H1 (cell line): ENCODE measurements around the gene RO60. TPM values are rescaled to one million over a fixed set of nuclear protein-coding genes. Genes with fewer than 3 reads are reported as not detected.

Source experiments
- CTCF ChIA-PET: fragments of 300-600 bp; sonication (Branson Sonifier 250); formaldehyde crosslinking; loops from one replicate; lab custom pipeline; 2021; ENCODE audit not compliant: partially characterized antibody; lab: Charles Lee
- POLR2A ChIA-PET: fragments of 300-600 bp; sonication (Branson Sonifier 250); formaldehyde crosslinking; loops from one replicate; lab custom pipeline; 2021; ENCODE audit warnings: inconsistent platforms; ENCODE audit not compliant: partially characterized antibody; lab: Charles Lee
- DNase-seq, 2 experiments: peaks; one replicate each; pipeline versions ENCODE4 v3.0.0 to v3.0.0-alpha.2; 2010 to 2022; ENCODE audit warnings: low spot score in 2 of 2, low read depth in 1 of 2, mixed read lengths in 1 of 2
- FAIRE-seq: peaks from 2 replicates; lab custom pipeline; 2011; peaks lifted over from hg19 to GRCh38; lab: Jason Lieb, UNC
- H2AFZ ChIP-seq: 2 replicates; pipeline ENCODE4 v1.8.1; 2012; ENCODE audit warnings: low read length, inconsistent platforms
- H2AK5ac ChIP-seq: 2 replicates; pipeline ENCODE4 v1.6.1; 2013; ENCODE audit warnings: low read depth, low read length
- H2BK120ac ChIP-seq: replicated peaks from 2 replicates; pipeline ENCODE3; 2013; ENCODE audit warnings: low read depth, low read length, inconsistent platforms
- H2BK12ac ChIP-seq: 2 replicates; pipeline ENCODE4 v1.6.1; 2013; ENCODE audit warnings: low read depth, low read length
- H2BK15ac ChIP-seq: 2 replicates; pipeline ENCODE4 v1.6.1; 2013; ENCODE audit warnings: low read length
- H2BK20ac ChIP-seq: 2 replicates; pipeline ENCODE4 v1.6.1; 2013; ENCODE audit warnings: low read length
- H2BK5ac ChIP-seq: 2 replicates; pipeline ENCODE4 v1.6.1; 2013; ENCODE audit warnings: low read depth, low read length
- H3K14ac ChIP-seq: 2 replicates; pipeline ENCODE4 v1.6.1; 2013; ENCODE audit warnings: inconsistent platforms; ENCODE audit not compliant: insufficient read length
- H3K18ac ChIP-seq: 2 replicates; pipeline ENCODE4 v1.6.1; 2013; ENCODE audit warnings: low read length; ENCODE audit errors: extremely low read depth
- H3K23ac ChIP-seq: 2 replicates; pipeline ENCODE4 v1.6.1; 2013; ENCODE audit warnings: inconsistent platforms; ENCODE audit not compliant: insufficient read length
- H3K23me2 ChIP-seq: 2 replicates; pipeline ENCODE4 v1.6.1; 2013; ENCODE audit warnings: low read depth, low read length
- H3K27ac ChIP-seq: 2 replicates; pipeline ENCODE4 v1.6.1; 2011; ENCODE audit warnings: low read depth, low read length, inconsistent platforms
- H3K27me3 ChIP-seq, 4 experiments: replicated peaks in 1 of 4; 1 replicate in 1 of 4; 2 replicates in 3 of 4; pipeline versions ENCODE4 v1.6.1 to v1.8.1; 2011 to 2013; ENCODE audit warnings: low read length in 3 of 4, mild to moderate bottlenecking in 3 of 4, inconsistent platforms in 2 of 4, mixed read lengths in 2 of 4, moderate library complexity in 1 of 4; ENCODE audit not compliant: control insufficient read depth in 3 of 4, insufficient read depth in 3 of 4; ENCODE audit errors: extremely low read depth in 1 of 4
- H3K36me3 ChIP-seq, 4 experiments: 2 replicates each; pipeline versions ENCODE4 v1.6.1 to v1.8.1; 2011 to 2013; ENCODE audit warnings: mild to moderate bottlenecking in 4 of 4, low read length in 3 of 4, moderate library complexity in 2 of 4, control low read depth in 1 of 4, inconsistent platforms in 1 of 4; ENCODE audit not compliant: insufficient read depth in 4 of 4, control insufficient read depth in 2 of 4
- H3K4ac ChIP-seq: replicated peaks from 2 replicates; pipeline ENCODE3; 2013; ENCODE audit warnings: low read length, low read depth, mixed read lengths, inconsistent platforms; ENCODE audit not compliant: insufficient read length
- H3K4me1 ChIP-seq, 4 experiments: replicated peaks in 1 of 4; 1 replicate in 1 of 4; 2 replicates in 3 of 4; pipeline versions ENCODE4 v1.6.1 to v1.8.1; 2011 to 2013; ENCODE audit warnings: low read length in 3 of 4, inconsistent platforms in 2 of 4, mixed read lengths in 1 of 4; ENCODE audit not compliant: insufficient read depth in 4 of 4, control insufficient read depth in 3 of 4
- H3K4me2 ChIP-seq, 2 experiments: 2 replicates each; pipeline versions ENCODE4 v1.6.1 to v1.8.1; 2011 to 2013; ENCODE audit warnings: low read depth in 2 of 2, low read length in 2 of 2, control low read depth in 1 of 2, inconsistent platforms in 1 of 2, mild to moderate bottlenecking in 1 of 2; ENCODE audit not compliant: insufficient read depth in 1 of 2
- H3K4me3 ChIP-seq, 4 experiments: fragments of 200-600, 300-600 bp in 1 of 4; sonication (generic), shearing (Covaris generic), sonication (Bioruptor Twin) in 1 of 4; 2 replicates each; pipeline versions ENCODE4 v1.5.1 to v1.8.1; 2011 to 2016; ENCODE audit warnings: low read length in 4 of 4, low read depth in 3 of 4, control low read depth in 2 of 4, inconsistent platforms in 2 of 4, mild to moderate bottlenecking in 2 of 4, mixed read lengths in 1 of 4, moderate library complexity in 1 of 4; ENCODE audit not compliant: insufficient read depth in 2 of 4; ENCODE audit errors: extremely low read depth in 1 of 4
- H3K56ac ChIP-seq: replicated peaks from 2 replicates; pipeline ENCODE3; 2013; ENCODE audit warnings: low read depth, mild to moderate bottlenecking, mixed read lengths, low read length, inconsistent platforms; ENCODE audit not compliant: insufficient read length
- H3K79me1 ChIP-seq: 2 replicates; pipeline ENCODE4 v1.6.1; 2013; ENCODE audit warnings: low read depth, low read length, control low read depth
- H3K79me2 ChIP-seq, 2 experiments: 2 replicates each; pipeline versions ENCODE4 v1.6.1 to v1.8.1; 2012 to 2013; ENCODE audit warnings: low read length in 2 of 2, mild to moderate bottlenecking in 2 of 2, inconsistent platforms in 1 of 2; ENCODE audit not compliant: insufficient read depth in 2 of 2, control insufficient read depth in 1 of 2
- H3K9ac ChIP-seq, 4 experiments: replicated peaks in 1 of 4; 1 replicate in 1 of 4; 2 replicates in 3 of 4; pipeline versions ENCODE4 v1.6.1 to v1.8.1; 2011 to 2013; ENCODE audit warnings: low read depth in 3 of 4, low read length in 3 of 4, control low read depth in 2 of 4, mild to moderate bottlenecking in 2 of 4, moderate library complexity in 2 of 4, inconsistent platforms in 1 of 4; ENCODE audit errors: extremely low read depth in 1 of 4
- H3K9me3 ChIP-seq, 2 experiments: 2 replicates each; pipeline versions ENCODE4 v1.6.1 to v1.8.1; 2012 to 2013; ENCODE audit warnings: mild to moderate bottlenecking in 2 of 2, moderate library complexity in 2 of 2, control low read depth in 1 of 2, inconsistent platforms in 1 of 2, low read depth in 1 of 2, low read length in 1 of 2, mixed read lengths in 1 of 2; ENCODE audit not compliant: insufficient read depth in 2 of 2
- H4K20me1 ChIP-seq, 2 experiments: replicated peaks in 1 of 2; 2 replicates each; pipeline versions ENCODE3 to v1.8.1; 2011 to 2013; ENCODE audit warnings: inconsistent platforms in 2 of 2, low read length in 2 of 2, mild to moderate bottlenecking in 1 of 2; ENCODE audit not compliant: insufficient read depth in 2 of 2, control insufficient read depth in 1 of 2
- H4K5ac ChIP-seq: 2 replicates; pipeline ENCODE4 v1.6.1; 2013; ENCODE audit warnings: low read length, low read depth, mixed read lengths, inconsistent platforms; ENCODE audit not compliant: insufficient read length
- H4K8ac ChIP-seq: 2 replicates; pipeline ENCODE4 v1.8.0; 2013; ENCODE audit warnings: mild to moderate bottlenecking, moderate library complexity, low read length, inconsistent platforms; ENCODE audit not compliant: insufficient read depth; ENCODE audit errors: extremely low read depth
- H4K91ac ChIP-seq: replicated peaks from 2 replicates; pipeline ENCODE3; 2013; ENCODE audit warnings: low read length, mixed read lengths, inconsistent platforms; ENCODE audit not compliant: insufficient read length
- CBX5 ChIP-seq: fragments of 300-800, 300-1000 bp; sonication (generic); IDR thresholded peaks from 2 replicates; pipeline ENCODE4 v1.7.1; 2016; ENCODE audit warnings: antibody characterized with exemption, low read length, low read depth
- EGR1 ChIP-seq: IDR thresholded peaks from 2 replicates; pipeline ENCODE4 v1.6.1; 2011; ENCODE audit warnings: low read depth, low read length, borderline replicate concordance
- HDAC6 ChIP-seq: IDR thresholded peaks from one replicate; pipeline ENCODE4 v1.7.1; 2012; ENCODE audit warnings: low read depth, mild to moderate bottlenecking, inconsistent platforms, low read length, moderate library complexity
- KDM4A ChIP-seq: IDR thresholded peaks from one replicate; pipeline ENCODE4 v1.7.1; 2012; ENCODE audit warnings: low read depth, mild to moderate bottlenecking, moderate library complexity, low read length, inconsistent platforms; ENCODE audit not compliant: severe bottlenecking
- MAFK ChIP-seq: IDR thresholded peaks from 2 replicates; pipeline ENCODE4 v1.6.1; 2012; ENCODE audit warnings: low read depth, mild to moderate bottlenecking, improper control_type of control experiment, low read length
- NRF1 ChIP-seq: IDR thresholded peaks from 2 replicates; pipeline ENCODE4 v1.6.1; 2011; ENCODE audit warnings: mild to moderate bottlenecking, low read depth, low read length, improper control_type of control experiment
- WGBS, 2 experiments: shearing (Covaris generic) in 1 of 2; methylation state at CpG; one replicate each; pipeline versions ENCODE4 v1.1.6 to v1.1.7; 2013 to 2015; ENCODE audit warnings: low lambda C conversion rate in 2 of 2, mixed read lengths in 2 of 2, inconsistent platforms in 1 of 2, low coverage in 1 of 2, missing lambda C conversion rate in 1 of 2; ENCODE audit not compliant: insufficient replicate concordance in 2 of 2, insufficient coverage in 1 of 2, insufficient read length in 1 of 2; ENCODE audit errors: extremely low coverage in 1 of 2, missing lambda C conversion rate in 1 of 2; 5-methylcytosine and 5-hydroxymethylcytosine counted together
- polyA plus RNA-seq, 7 experiments: library from polyadenylated mRNA; depleted of rRNA in 3 of 7; stranded (reverse) in 5 of 7; unstranded in 2 of 7; fragments of >200 nt in 5 of 7; fragments of 200-250 nt in 2 of 7; gene quantifications; 1 replicate in 5 of 7; 2 replicates in 1 of 7; 4 replicates in 1 of 7; pipeline versions ENCODE4 v1.2.1 to v1.2.3, GENCODE V29; 2011 to 2013; ENCODE audit warnings: missing spikeins in 2 of 7, mixed read lengths in 2 of 7
- total RNA-seq: library from RNA; stranded (reverse); fragmentation: NEBNext Ultra II Directional; extraction: Animal tissue kit (Norgen Biotek cat#: 25700); gene quantifications from 2 replicates; pipeline ENCODE4 v1.2.1, GENCODE V29; 2021
- TF ChIP-seq, protein P1 (sequence below): IDR thresholded peaks from 2 replicates; pipeline ENCODE4 v1.6.1; 2012; ENCODE audit warnings: inconsistent platforms

RO60 gene
- total and polyA plus RNA-seq, 2 of the 8 experiments (the other 6 are each of a cell fraction or from before 2014, with no cell fraction given) = 13.6 to 103 TPM

DNA sequence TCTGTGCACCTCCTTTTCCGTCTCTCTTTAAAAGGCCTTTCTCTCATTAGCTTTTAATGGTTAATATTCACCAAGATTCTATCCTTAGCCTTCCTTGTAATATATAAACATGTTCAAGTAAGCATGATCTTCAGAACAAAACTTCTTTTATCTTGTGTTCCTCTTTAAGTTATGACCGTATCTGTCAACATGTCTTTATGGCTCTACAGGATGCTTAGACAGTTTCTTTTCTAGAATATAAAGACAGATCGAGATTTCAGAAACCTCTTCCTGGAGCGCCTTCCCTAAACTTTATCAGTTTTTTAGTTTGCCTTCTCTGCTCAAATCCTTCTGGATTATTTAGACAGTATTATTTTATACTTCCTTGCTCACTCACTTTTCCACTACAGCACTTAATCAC, 7.2 kb downstream of the RO60 start:
- no peaks in the 10 kb centered on the region for H3K9me3 ChIP-seq
- no peak overlapping the region for H2AK5ac ChIP-seq
- no peak overlapping the region for H2BK5ac ChIP-seq
- no peak overlapping the region for H4K8ac ChIP-seq
- FAIRE-seq = no peak
- no peak overlapping the region for H3K9ac ChIP-seq
- no peak overlapping the region for H3K18ac ChIP-seq
- peaks cover 12 to 85% of the 10 kb centered on the region in 2 experiments; a peak in 3 of 4 replicates for H3K79me2 ChIP-seq
- no peak for DNase-seq
- no peak overlapping the region for H4K91ac ChIP-seq
- H2BK120ac ChIP-seq = no peak overlapping the region
- H3K23ac ChIP-seq = no peak overlapping the region
- peaks cover 10 to 17% of the 10 kb centered on the region in 2 experiments for H4K20me1 ChIP-seq
- WGBS, 2 experiments = 96% methylated on average over 4 of the region's 4 CpGs; no CpG with 5 or more reads in 1 of the 2 experiments
- TF ChIP-seq, protein P1, sequence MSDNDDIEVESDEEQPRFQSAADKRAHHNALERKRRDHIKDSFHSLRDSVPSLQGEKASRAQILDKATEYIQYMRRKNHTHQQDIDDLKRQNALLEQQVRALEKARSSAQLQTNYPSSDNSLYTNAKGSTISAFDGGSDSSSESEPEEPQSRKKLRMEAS = no peak
- TF ChIP-seq NRF1 (no peak), HDAC6 (no peak), CBX5 (no peak), MAFK (no peak), EGR1 (no peak), KDM4A (no peak)
- H3K4ac ChIP-seq = no peak overlapping the region
- H3K4me1 ChIP-seq = peaks cover 0 to 9% (median 1%) of the 10 kb centered on the region in 4 experiments; a peak in 2 of 7 replicates
- no peak overlapping the region for H3K27ac ChIP-seq
- no peaks in the 10 kb centered on the region for H3K23me2 ChIP-seq
- no peak overlapping the region for H3K14ac ChIP-seq
- H3K36me3 ChIP-seq = peaks cover 0 to 5% (median 1%) of the 10 kb centered on the region in 4 experiments; a peak in 2 of 8 replicates
- peaks cover 9% of the 10 kb centered on the region; the same call in 1 of the 2 replicates for H3K79me1 ChIP-seq
- CTCF ChIA-PET = interaction anchor here (0.8 kb wide), 1 partner anchor 590 kb away, joined by 3 read pairs; no protein-coding TSS in a partner anchor
- no peaks in the 10 kb centered on the region for H3K27me3 ChIP-seq
- POLR2A ChIA-PET = interaction anchor here (1.1 to 1.2 kb wide), 3 partner anchors 12 to 38 kb away, joined by 3 to 4 read pairs (median 4); partner anchors contain the start of gene GLRX2
- H2AFZ ChIP-seq = no peak overlapping the region
- no peak overlapping the region for H2BK12ac ChIP-seq
- no peak overlapping the region for H3K4me3 ChIP-seq
- H2BK15ac ChIP-seq = no peak overlapping the region
- no peak overlapping the region for H3K56ac ChIP-seq
- H4K5ac ChIP-seq = no peak overlapping the region
- H3K4me2 ChIP-seq = no peak overlapping the region
- H2BK20ac ChIP-seq = no peak overlapping the region
